Mesendoderm (in vitro differentiated cells): ENCODE data around the gene CAV2.

Source experiments
- DNase-seq: peaks from one replicate; pipeline ENCODE4 v3.0.0; 2013
- H2AK5ac ChIP-seq: 2 replicates; pipeline ENCODE4 v1.6.1; 2013; ENCODE audit warnings: low read length, inconsistent platforms
- H2BK120ac ChIP-seq: 2 replicates; pipeline ENCODE4 v1.6.1; 2013; ENCODE audit warnings: low read depth, mild to moderate bottlenecking, low read length, moderate library complexity, mixed read lengths
- H2BK15ac ChIP-seq: replicated peaks from 2 replicates; pipeline ENCODE4 v1.6.1; 2013; ENCODE audit warnings: low read depth, mild to moderate bottlenecking, moderate library complexity
- H2BK5ac ChIP-seq: 2 replicates; pipeline ENCODE4 v1.6.1; 2013; ENCODE audit warnings: low read length, inconsistent platforms
- H3K18ac ChIP-seq: 2 replicates; pipeline ENCODE4 v1.6.1; 2013; ENCODE audit warnings: mild to moderate bottlenecking, low read length, mixed read lengths
- H3K23ac ChIP-seq: one replicate; pipeline ENCODE4 v1.6.1; 2013; ENCODE audit warnings: low read length
- H3K27ac ChIP-seq: 2 replicates; pipeline ENCODE4 v1.5.1; 2013; ENCODE audit warnings: low read depth, mild to moderate bottlenecking, inconsistent platforms, low read length, moderate library complexity
- H3K27me3 ChIP-seq: 2 replicates; pipeline ENCODE4 v1.6.1; 2013; ENCODE audit warnings: low read length, control low read depth, mild to moderate bottlenecking, inconsistent platforms; ENCODE audit not compliant: insufficient read depth, poor library complexity
- H3K36me3 ChIP-seq: 2 replicates; pipeline ENCODE4 v1.6.1; 2013; ENCODE audit warnings: low read length, inconsistent platforms; ENCODE audit not compliant: control insufficient read depth, insufficient read depth
- H3K4ac ChIP-seq: one replicate; pipeline ENCODE4 v1.6.1; 2013; ENCODE audit warnings: low read depth, mild to moderate bottlenecking, low read length, moderate library complexity
- H3K4me1 ChIP-seq: 2 replicates; pipeline ENCODE4 v1.6.1; 2013; ENCODE audit warnings: low read depth, low read length, inconsistent platforms; ENCODE audit not compliant: control insufficient read depth
- H3K4me2 ChIP-seq: 2 replicates; pipeline ENCODE4 v1.6.1; 2013; ENCODE audit warnings: low read length
- H3K4me3 ChIP-seq: 2 replicates; pipeline ENCODE4 v1.5.1; 2013; ENCODE audit warnings: mild to moderate bottlenecking, low read length
- H3K56ac ChIP-seq: one replicate; pipeline ENCODE4 v1.6.1; 2013; ENCODE audit warnings: low read length
- H3K79me1 ChIP-seq: 2 replicates; pipeline ENCODE4 v1.6.1; 2013; ENCODE audit warnings: low read length, inconsistent platforms
- H3K79me2 ChIP-seq: 2 replicates; pipeline ENCODE4 v1.6.1; 2013; ENCODE audit warnings: mild to moderate bottlenecking, low read length; ENCODE audit not compliant: control insufficient read depth, insufficient read depth
- H3K9ac ChIP-seq: 2 replicates; pipeline ENCODE4 v1.6.1; 2013; ENCODE audit warnings: low read length, inconsistent platforms
- H4K5ac ChIP-seq: one replicate; pipeline ENCODE4 v1.6.1; 2013; ENCODE audit warnings: low read length
- H4K8ac ChIP-seq: one replicate; pipeline ENCODE4 v1.6.1; 2013; ENCODE audit warnings: low read depth, mild to moderate bottlenecking, control low read depth, low read length, moderate library complexity
- WGBS: extraction: QIAGEN DNeasy Blood & Tissue Kit; methylation state at CpG from one replicate; pipeline ENCODE4 v1.1.7; 2013; ENCODE audit warnings: low lambda C conversion rate, missing lambda C conversion rate; ENCODE audit not compliant: insufficient coverage; ENCODE audit errors: extremely low coverage; 5-methylcytosine and 5-hydroxymethylcytosine counted together

CAV2 gene

DNA sequence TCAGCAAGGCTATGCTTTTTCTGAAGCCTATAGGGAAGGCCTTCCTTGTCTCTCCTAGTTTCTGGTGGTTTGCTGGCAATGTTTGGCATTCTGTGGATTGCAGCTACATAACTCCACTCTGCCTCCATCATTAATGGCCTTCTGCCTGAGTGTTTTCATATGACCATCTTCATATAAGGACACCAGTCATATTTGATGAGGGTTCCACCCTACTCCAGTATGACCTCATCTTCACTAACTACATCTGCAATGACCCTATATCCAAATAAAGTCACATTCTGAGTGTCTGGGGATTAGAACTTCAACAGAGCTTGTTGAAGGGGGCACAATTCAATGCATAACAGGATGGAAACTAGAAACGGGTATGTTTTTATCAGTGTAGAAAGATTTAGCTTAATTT lies 47.4 kb downstream of the CAV2 start:
- no peak overlapping the region for H3K18ac ChIP-seq
- H2AK5ac ChIP-seq: no peak overlapping the region
- H3K4me3 ChIP-seq: no peak overlapping the region
- no peak for DNase-seq
- no peak overlapping the region for H2BK120ac ChIP-seq
- H3K23ac ChIP-seq: no peak overlapping the region
- no peak overlapping the region for H3K27ac ChIP-seq
- H3K27me3 ChIP-seq: no peaks in the 10 kb centered on the region
- no peak overlapping the region for H4K5ac ChIP-seq
- no CpG with 5 or more reads among the region's 1 CpG for WGBS
- no peak overlapping the region for H3K4me2 ChIP-seq
- H3K9ac ChIP-seq: no peak overlapping the region
- H3K79me2 ChIP-seq: no peaks in the 10 kb centered on the region
- no peak overlapping the region for H2BK5ac ChIP-seq
- H2BK15ac ChIP-seq: no peak overlapping the region
- H3K36me3 ChIP-seq: no peaks in the 10 kb centered on the region
- H3K4ac ChIP-seq: no peak overlapping the region
- H3K4me1 ChIP-seq: no peaks in the 10 kb centered on the region
- H3K56ac ChIP-seq: no peak overlapping the region
- no peak overlapping the region for H4K8ac ChIP-seq
- no peaks in the 10 kb centered on the region for H3K79me1 ChIP-seq

DNA sequence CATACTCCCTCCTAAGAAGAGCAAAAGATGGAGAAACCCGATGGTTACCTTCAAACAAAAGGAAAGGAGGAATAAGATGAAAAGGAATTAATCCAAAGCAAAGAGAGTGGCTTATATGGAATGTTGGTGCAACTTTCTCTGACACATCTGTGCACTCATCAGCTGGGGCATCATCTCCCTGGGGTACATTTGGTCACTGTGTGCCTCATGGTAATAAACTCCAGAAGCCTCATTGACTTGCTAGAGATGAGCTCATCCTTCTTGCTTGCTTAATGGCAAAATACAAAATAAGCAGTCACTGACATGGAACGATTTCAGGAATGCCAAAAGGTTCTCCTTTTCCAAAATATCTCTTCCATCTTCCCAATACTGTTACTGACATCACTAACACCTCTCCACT lies 47.8 kb downstream of the CAV2 start:
- Histone ChIP-seq H3K9ac (no peak overlapping the region), H2BK15ac (no peak overlapping the region), H3K56ac (no peak overlapping the region), H3K36me3 (no peaks in the 10 kb centered on the region), H4K8ac (no peak overlapping the region), H3K4me2 (no peak overlapping the region), H3K27ac (no peak overlapping the region), H3K79me2 (no peaks in the 10 kb centered on the region), H3K23ac (no peak overlapping the region), H4K5ac (no peak overlapping the region), H2BK120ac (no peak overlapping the region), H3K27me3 (no peaks in the 10 kb centered on the region), H3K4me3 (no peak overlapping the region), H2BK5ac (no peak overlapping the region), H3K18ac (no peak overlapping the region), H3K4me1 (no peaks in the 10 kb centered on the region), H3K4ac (no peak overlapping the region), H3K79me1 (no peaks in the 10 kb centered on the region), H2AK5ac (no peak overlapping the region)
- WGBS: no CpG with 5 or more reads among the region's 2 CpGs
- DNase-seq: no peak

DNA sequence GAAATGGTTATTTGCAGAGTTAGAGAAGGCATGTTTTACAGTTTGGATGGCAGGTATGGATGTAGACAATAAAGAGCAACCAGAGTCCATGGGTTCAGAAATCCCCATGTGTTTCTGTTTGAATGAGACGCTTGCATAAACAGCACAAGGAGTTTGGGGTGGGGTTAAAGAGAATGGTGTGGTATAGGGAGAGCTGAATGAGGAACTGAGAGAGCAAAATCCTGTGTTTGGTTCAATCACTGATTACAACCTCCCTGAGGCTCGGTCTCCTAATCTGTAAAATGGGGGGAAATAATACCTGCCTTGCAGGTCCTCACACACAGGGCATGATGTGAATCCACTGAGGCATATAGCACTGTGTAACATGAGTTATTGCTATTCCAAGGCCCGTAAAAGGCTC lies 49.0 kb downstream of the CAV2 start:
- H3K56ac ChIP-seq: no peak overlapping the region
- H3K4me2 ChIP-seq: no peak overlapping the region
- no peaks in the 10 kb centered on the region for H3K79me2 ChIP-seq
- no peak overlapping the region for H2BK120ac ChIP-seq
- no peak overlapping the region for H4K8ac ChIP-seq
- H3K9ac ChIP-seq: no peak overlapping the region
- no peak overlapping the region for H2BK15ac ChIP-seq
- no peak overlapping the region for H3K23ac ChIP-seq
- no peak overlapping the region for H3K4me3 ChIP-seq
- H2BK5ac ChIP-seq: no peak overlapping the region
- DNase-seq: no peak
- no peaks in the 10 kb centered on the region for H3K4me1 ChIP-seq
- no peak overlapping the region for H3K4ac ChIP-seq
- no CpG with 5 or more reads among the region's 3 CpGs for whole genome bisulfite sequencing
- no peak overlapping the region for H3K18ac ChIP-seq
- H3K27ac ChIP-seq: no peak overlapping the region
- H3K36me3 ChIP-seq: no peaks in the 10 kb centered on the region
- H3K27me3 ChIP-seq: no peaks in the 10 kb centered on the region
- no peak overlapping the region for H2AK5ac ChIP-seq
- H4K5ac ChIP-seq: no peak overlapping the region
- no peaks in the 10 kb centered on the region for H3K79me1 ChIP-seq

DNA sequence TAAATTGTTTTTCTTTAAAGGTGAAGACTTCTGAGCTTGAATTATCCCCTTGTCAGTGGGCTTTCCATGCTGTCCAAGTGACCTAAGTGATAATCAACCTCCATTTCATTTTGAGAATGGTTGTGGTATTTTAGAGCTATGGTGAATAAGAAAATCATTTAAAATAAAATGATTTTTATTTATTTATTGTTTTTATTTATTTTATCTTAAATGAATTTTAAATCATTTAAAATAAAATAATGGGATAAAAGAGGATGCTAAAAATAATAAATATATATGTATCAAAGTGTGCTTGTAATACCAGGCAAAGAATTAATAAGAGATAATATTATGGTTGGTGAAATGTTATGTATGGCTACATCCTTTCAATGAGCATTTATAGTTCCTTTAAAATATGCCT lies 49.8 kb downstream of the CAV2 start:
- Histone ChIP-seq H3K27ac (no peak overlapping the region), H3K9ac (no peak overlapping the region), H3K4me3 (no peak overlapping the region), H4K8ac (no peak overlapping the region), H2BK5ac (no peak overlapping the region), H3K23ac (no peak overlapping the region), H3K79me1 (no peaks in the 10 kb centered on the region), H3K36me3 (no peaks in the 10 kb centered on the region), H2BK15ac (no peak overlapping the region), H2AK5ac (no peak overlapping the region), H4K5ac (no peak overlapping the region), H3K4me2 (no peak overlapping the region), H3K4ac (no peak overlapping the region), H3K18ac (no peak overlapping the region), H2BK120ac (no peak overlapping the region), H3K56ac (no peak overlapping the region), H3K79me2 (no peaks in the 10 kb centered on the region), H3K27me3 (no peaks in the 10 kb centered on the region), H3K4me1 (no peaks in the 10 kb centered on the region)
- no peak for DNase-seq

DNA sequence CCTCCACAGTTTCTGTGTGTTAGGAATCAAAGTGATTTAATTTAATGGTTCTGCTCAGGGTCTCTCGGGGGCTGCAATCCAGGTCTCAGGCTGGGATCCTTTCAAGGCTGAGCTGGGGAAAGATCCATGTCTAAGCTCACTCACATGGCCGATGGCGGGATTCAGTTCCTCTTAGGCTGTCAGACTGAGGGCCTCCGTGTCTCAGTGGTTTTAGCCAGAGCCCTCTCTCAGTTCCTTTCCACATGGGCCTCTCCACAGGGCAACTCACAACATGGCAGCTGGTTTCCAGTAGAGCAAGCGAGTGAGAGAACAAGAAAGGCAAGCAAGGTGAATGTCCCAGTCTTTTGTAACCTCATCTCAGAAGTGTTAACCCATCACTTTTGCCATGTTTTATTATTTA lies 52.2 kb downstream of the CAV2 start:
- WGBS: no CpG with 5 or more reads among the region's 5 CpGs
- Histone ChIP-seq H3K56ac (no peak overlapping the region), H3K36me3 (no peaks in the 10 kb centered on the region), H3K4me2 (no peak overlapping the region), H3K4me1 (no peaks in the 10 kb centered on the region), H3K4me3 (no peak overlapping the region), H4K5ac (no peak overlapping the region), H2BK15ac (no peak overlapping the region), H2BK5ac (no peak overlapping the region), H3K23ac (no peak overlapping the region), H3K79me2 (no peaks in the 10 kb centered on the region), H3K4ac (no peak overlapping the region), H3K27me3 (no peaks in the 10 kb centered on the region), H4K8ac (no peak overlapping the region), H3K27ac (no peak overlapping the region), H3K9ac (no peak overlapping the region), H2AK5ac (no peak overlapping the region), H3K18ac (no peak overlapping the region), H2BK120ac (no peak overlapping the region), H3K79me1 (no peaks in the 10 kb centered on the region)
- no peak for DNase-seq

DNA sequence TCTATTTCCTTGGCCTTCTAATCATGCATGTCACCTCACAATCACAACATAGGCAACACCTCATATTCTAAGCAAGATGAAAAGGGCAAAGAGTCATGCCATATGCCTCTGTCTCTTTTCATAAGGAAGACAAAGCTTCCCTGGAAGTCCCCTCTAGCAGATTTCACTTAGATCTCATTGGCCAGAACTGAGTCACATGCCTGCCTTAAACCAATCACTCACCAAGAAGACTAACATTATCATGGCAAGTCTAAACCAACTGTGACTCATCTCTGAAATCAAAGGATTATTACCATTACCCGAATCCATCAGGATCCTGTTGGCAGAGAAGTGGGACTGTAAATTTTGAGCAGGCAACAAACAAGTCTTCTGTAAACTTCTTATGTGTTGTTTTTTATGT lies 53.1 kb downstream of the CAV2 start:
- Histone ChIP-seq H3K23ac (no peak overlapping the region), H3K36me3 (no peaks in the 10 kb centered on the region), H2BK5ac (no peak overlapping the region), H3K27ac (no peak overlapping the region), H2AK5ac (no peak overlapping the region), H3K56ac (no peak overlapping the region), H4K5ac (no peak overlapping the region), H3K27me3 (no peaks in the 10 kb centered on the region), H3K9ac (no peak overlapping the region), H2BK15ac (no peak overlapping the region), H4K8ac (no peak overlapping the region), H3K4ac (no peak overlapping the region), H3K4me1 (peaks cover 1% of the 10 kb centered on the region), H2BK120ac (no peak overlapping the region), H3K79me1 (no peaks in the 10 kb centered on the region), H3K79me2 (no peaks in the 10 kb centered on the region), H3K18ac (no peak overlapping the region), H3K4me3 (no peak overlapping the region), H3K4me2 (no peak overlapping the region)
- WGBS: no CpG with 5 or more reads among the region's 1 CpG
- no peak for DNase-seq
